ENCODE results near the gene MLLT1.

GRCh38 chr19:6222884-6223283 lies 56.9 kb downstream of the MLLT1 start:
- no peak for TF ChIP-seq POLR2A (IDR thresholded peaks at IDR 0.05)
- TF ChIP-seq, protein P1, sequence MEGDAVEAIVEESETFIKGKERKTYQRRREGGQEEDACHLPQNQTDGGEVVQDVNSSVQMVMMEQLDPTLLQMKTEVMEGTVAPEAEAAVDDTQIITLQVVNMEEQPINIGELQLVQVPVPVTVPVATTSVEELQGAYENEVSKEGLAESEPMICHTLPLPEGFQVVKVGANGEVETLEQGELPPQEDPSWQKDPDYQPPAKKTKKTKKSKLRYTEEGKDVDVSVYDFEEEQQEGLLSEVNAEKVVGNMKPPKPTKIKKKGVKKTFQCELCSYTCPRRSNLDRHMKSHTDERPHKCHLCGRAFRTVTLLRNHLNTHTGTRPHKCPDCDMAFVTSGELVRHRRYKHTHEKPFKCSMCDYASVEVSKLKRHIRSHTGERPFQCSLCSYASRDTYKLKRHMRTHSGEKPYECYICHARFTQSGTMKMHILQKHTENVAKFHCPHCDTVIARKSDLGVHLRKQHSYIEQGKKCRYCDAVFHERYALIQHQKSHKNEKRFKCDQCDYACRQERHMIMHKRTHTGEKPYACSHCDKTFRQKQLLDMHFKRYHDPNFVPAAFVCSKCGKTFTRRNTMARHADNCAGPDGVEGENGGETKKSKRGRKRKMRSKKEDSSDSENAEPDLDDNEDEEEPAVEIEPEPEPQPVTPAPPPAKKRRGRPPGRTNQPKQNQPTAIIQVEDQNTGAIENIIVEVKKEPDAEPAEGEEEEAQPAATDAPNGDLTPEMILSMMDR (IDR thresholded peaks at IDR 0.05 in 8 of 11, conservative IDR thresholded peaks at IDR 0.05 in 3 of 11): no peak
- TF ChIP-seq POLR2AphosphoS5 (IDR thresholded peaks at IDR 0.05): no peak
